Measurements from ENCODE around the gene CNOT4. TPM values are rescaled to one million over a fixed set of nuclear protein-coding genes. Genes with fewer than 3 reads are reported as not detected.

The CNOT4 gene
- total and polyA plus RNA-seq, 2 of the 4 experiments (the other 2 are of a cell fraction): 7.0 to 8.1 TPM

GRCh38 chr7:135343361-135343760 lies 166.5 kb downstream of the CNOT4 start:
- Histone ChIP-seq H3K18ac (ENCODE audit: low read depth, low read length) (no peak overlapping the region), H3K9ac (ENCODE audit: low read depth, low read length) (no peak overlapping the region), H2AFZ (replicated peaks; ENCODE audit: low read length, poor library complexity) (peak overlapping the region; percentile 19), H3K4me1 (ENCODE audit: control insufficient read depth, insufficient read depth, low read length) (no peaks in the 10 kb centered on the region), H4K20me1 (ENCODE audit: insufficient read depth, low read length) (no peaks in the 10 kb centered on the region), H3K36me3 (ENCODE audit: control insufficient read depth, insufficient read depth, low read length) (no peaks in the 10 kb centered on the region), H2BK20ac (ENCODE audit: low read depth, low read length) (no peak overlapping the region), H3K27ac (ENCODE audit: insufficient read depth, low read length) (no peak overlapping the region), H3K4ac (ENCODE audit: low read depth, low read length) (no peak overlapping the region), H3K4me2 (ENCODE audit: low read depth, low read length) (no peak overlapping the region), H2BK15ac (ENCODE audit: low read depth, low read length) (no peak overlapping the region), H3K27me3 (ENCODE audit: control insufficient read depth, insufficient read depth, low read length) (peaks cover 15% of the 10 kb centered on the region), H4K5ac (ENCODE audit: low read depth, low read length) (no peak overlapping the region), H4K91ac (ENCODE audit: insufficient read depth, low read depth, low read length) (no peak overlapping the region), H2BK120ac (ENCODE audit: low read depth, low read length) (no peak overlapping the region), H3K14ac (replicated peaks; ENCODE audit: low read depth, low read length) (no peak overlapping the region), H3K56ac (ENCODE audit: extremely low read depth, insufficient read depth, low read length) (no peak overlapping the region), H3K9me3 (ENCODE audit: control insufficient read depth, insufficient read depth, low read length) (no peaks in the 10 kb centered on the region), H3K4me3 (ENCODE audit: insufficient read depth, low read depth, low read length) (no peak overlapping the region), H3K23ac (ENCODE audit: low read depth, low read length) (no peak overlapping the region; the same call in 1 of the 2 replicates), H4K8ac (ENCODE audit: low read depth in 2 of 2, low read length in 2 of 2) (no peak overlapping the region), H2AK9ac (replicated peaks; ENCODE audit: low read depth, low read length, poor library complexity) (no peak overlapping the region), H2BK5ac (ENCODE audit: low read depth, low read length, poor library complexity, severe bottlenecking) (no peak overlapping the region), H2AK5ac (ENCODE audit: low read depth, low read length) (no peak overlapping the region), H3K79me1 (ENCODE audit: low read depth in 1 of 2, low read length in 2 of 2) (no peaks in the 10 kb centered on the region), H3K9me1 (ENCODE audit: insufficient read depth, low read length) (no peaks in the 10 kb centered on the region)
- intact Hi-C loops (cut with micrococcal nuclease): no loop called here
- ATAC-seq (ENCODE audit: low read depth) (no peak), DNase-seq (no peak)
- BruUV-seq (replicated peaks): no TSS peak
- WGBS, 2 experiments (ENCODE audit: extremely low coverage in 2 of 2, insufficient read length in 1 of 2): no CpG with 5 or more reads among the region's 2 CpGs
- TF ChIP-seq MXI1 (IDR thresholded peaks at IDR 0.05; ENCODE audit: borderline replicate concordance, low read depth, low read length): no peak
- no peak for TF ChIP-seq RCOR1 (IDR thresholded peaks at IDR 0.05; ENCODE audit: insufficient replicate concordance, low read length)
- TF ChIP-seq CHD1 (IDR thresholded peaks at IDR 0.05; ENCODE audit: low read depth, low read length): no peak
- dilution Hi-C loops (cut with HindIII; ENCODE audit: low sequenced_read_pairs, unreplicated experiment): no loop called here
- in situ Hi-C loops (cut with MboI; ENCODE audit: low sequenced_read_pairs): no loop called here
- ChIA-PET CTCF (no interaction called here), POLR2A (ENCODE audit: unreplicated experiment) (no interaction called here)

All from IMR-90 (cell line).